HCT116 (cell line): Measurements from ENCODE around the gene TMIGD2. TPM values are rescaled to one million over a fixed set of nuclear protein-coding genes. Genes with fewer than 3 reads are reported as not detected.

Source experiments
- ATAC-seq: fragments of 200-7000 bp; cut with Tn5 transposase; 2 replicates; pipeline ENCODE4 v1.9.1; 2020; ENCODE audit warnings: mild to moderate bottlenecking, moderate library complexity
- BruUV-seq: library from RNA; stranded (reverse); fragments of 400-500 nt; replicated peaks from 2 replicates; lab custom pipeline; 2021; lab: Mats Ljungman, UMichigan
- CTCF ChIA-PET: fragments of 300-600 bp; sonication (Branson Sonifier 250); formaldehyde crosslinking; loops from one replicate; lab custom pipeline; 2021; ENCODE audit warnings: antibody characterized with exemption; lab: Charles Lee
- POLR2A ChIA-PET: fragments of 300-600, 350-600 bp; sonication (Branson Sonifier 250); formaldehyde crosslinking; loops from one replicate; lab custom pipeline; 2021; ENCODE audit warnings: antibody characterized with exemption; lab: Charles Lee
- RAD21 ChIA-PET, 2 experiments: fragments of 300-600 bp; sonication (Branson Sonifier 250); formaldehyde crosslinking; loops; one replicate each; lab custom pipeline; 2023; ENCODE audit warnings: low total read pairs in 2 of 2; ENCODE audit not compliant: uncharacterized antibody in 2 of 2, unreplicated experiment in 2 of 2, low non-redundant PET in 1 of 2; lab: Charles Lee
- DNase-seq: peaks from one replicate; pipeline ENCODE4 v3.0.0-alpha.2; 2010; ENCODE audit warnings: low read depth, low spot score
- H2AFZ ChIP-seq: fragments of 200-600 bp; shearing (Covaris generic), sonication (generic); 2 replicates; pipeline ENCODE4 v1.6.1; 2017; ENCODE audit warnings: low read depth, mixed run types, mixed read lengths, antibody characterized with exemption, low read length; ENCODE audit not compliant: poor library complexity, severe bottlenecking
- H3K27ac ChIP-seq: 2 replicates; pipeline ENCODE4 v1.5.1; 2012; ENCODE audit warnings: low read depth, low read length
- H3K27me3 ChIP-seq: fragments of 200-600 bp; sonication (generic); 2 replicates; pipeline ENCODE4 v1.6.1; 2016; ENCODE audit warnings: mixed run types, low read length, mixed read lengths; ENCODE audit not compliant: insufficient read depth
- H3K36me3 ChIP-seq, 2 experiments: fragments of 200-500 bp in 1 of 2; fragments of 200-600 bp in 1 of 2; sonication (Bioruptor generic) in 1 of 2; sonication (generic) in 1 of 2; 2 replicates each; pipeline versions ENCODE4 v1.5.1 to v1.6.1; 2014 to 2016; ENCODE audit warnings: low read length in 2 of 2, inconsistent platforms in 1 of 2, mixed read lengths in 1 of 2, mixed run types in 1 of 2; ENCODE audit not compliant: insufficient read depth in 2 of 2, control insufficient read depth in 1 of 2
- H3K4me1 ChIP-seq, 2 experiments: fragments of 200-600 bp in 1 of 2; sonication (generic) in 1 of 2; 2 replicates each; pipeline versions ENCODE4 v1.5.1 to v1.6.1; 2012 to 2017; ENCODE audit warnings: low read length in 2 of 2, inconsistent platforms in 1 of 2, mild to moderate bottlenecking in 1 of 2, mixed read lengths in 1 of 2, mixed run types in 1 of 2, moderate library complexity in 1 of 2; ENCODE audit not compliant: insufficient read depth in 2 of 2, control insufficient read depth in 1 of 2
- H3K4me2 ChIP-seq: fragments of 200-600 bp; sonication (generic); 2 replicates; pipeline ENCODE4 v1.6.1; 2017; ENCODE audit warnings: mixed run types, low read length, mixed read lengths
- H3K4me3 ChIP-seq, 2 experiments: fragments of 200-600 bp in 1 of 2; sonication (generic) in 1 of 2; replicated peaks in 1 of 2; 2 replicates each; pipeline ENCODE4 v1.5.1; 2011 to 2016; ENCODE audit warnings: low read length in 2 of 2, control low read depth in 1 of 2, low read depth in 1 of 2, mild to moderate bottlenecking in 1 of 2, mixed read lengths in 1 of 2, mixed run types in 1 of 2
- H3K79me2 ChIP-seq: fragments of 200-600 bp; sonication (generic); 2 replicates; pipeline ENCODE4 v1.6.1; 2017; ENCODE audit warnings: mild to moderate bottlenecking, mixed run types, low read length, moderate library complexity, mixed read lengths; ENCODE audit not compliant: insufficient read depth
- H3K9ac ChIP-seq: fragments of 200-600 bp; sonication (generic); 2 replicates; pipeline ENCODE4 v1.6.1; 2016; ENCODE audit warnings: low read length, mixed read lengths
- H3K9me2 ChIP-seq: fragments of 200-600 bp; sonication (generic), shearing (Covaris generic); 2 replicates; pipeline ENCODE4 v1.6.1; 2017; ENCODE audit warnings: mixed run types, mild to moderate bottlenecking, moderate library complexity; ENCODE audit not compliant: insufficient read depth
- H3K9me3 ChIP-seq, 2 experiments: fragments of 200-500 bp in 1 of 2; fragments of 200-600 bp in 1 of 2; sonication (Bioruptor generic) in 1 of 2; sonication (generic) in 1 of 2; 2 replicates each; pipeline ENCODE4 v1.6.1; 2014 to 2017; ENCODE audit warnings: low read length in 2 of 2, mixed read lengths in 2 of 2, inconsistent platforms in 1 of 2, low read depth in 1 of 2, mild to moderate bottlenecking in 1 of 2, mixed run types in 1 of 2, moderate library complexity in 1 of 2; ENCODE audit not compliant: control insufficient read depth in 1 of 2, insufficient read depth in 1 of 2
- H4K20me1 ChIP-seq: fragments of 200-600 bp; sonication (generic), shearing (Covaris generic); 2 replicates; pipeline ENCODE4 v1.6.1; 2017; ENCODE audit warnings: mixed run types, mild to moderate bottlenecking, moderate library complexity; ENCODE audit not compliant: insufficient read depth
- POLR2A ChIP-seq: IDR thresholded peaks from 2 replicates; pipeline ENCODE4 v1.7.0; 2011; ENCODE audit warnings: borderline replicate concordance; ENCODE audit not compliant: insufficient read depth, insufficient read length; ENCODE audit errors: extremely low read depth
- RAD21 ChIP-seq: IDR thresholded peaks from 2 replicates; pipeline ENCODE4 v1.6.1; 2012; ENCODE audit warnings: low read depth, mild to moderate bottlenecking
- SP1 ChIP-seq: IDR thresholded peaks from 2 replicates; pipeline ENCODE4 v1.6.1; 2012; ENCODE audit warnings: low read depth
- YY1 ChIP-seq: IDR thresholded peaks from 2 replicates; pipeline ENCODE4 v1.6.1; 2011; ENCODE audit warnings: low read length, low read depth, moderate library complexity, mild to moderate bottlenecking; ENCODE audit not compliant: insufficient replicate concordance; ENCODE audit errors: extremely low read depth
- intact Hi-C: fragments of 100-400 bp; cut with micrococcal nuclease; formaldehyde crosslinking; loops from 2 replicates; pipeline ENCODE4 v1.10.0; 2022
- total RNA-seq: library from RNA; stranded (reverse); gene quantifications from one replicate; pipeline ENCODE4 v1.2.1, GENCODE V29; 2021; ENCODE audit not compliant: unreplicated experiment

TMIGD2 gene
- total RNA-seq, 1 experiment from 2014 or later: not detected

- Histone ChIP-seq H3K4me3 (peak overlapping the region; percentile 16 to 35; a peak in 3 of 4 replicates), H3K9me2 (no peaks in the 10 kb centered on the region), H3K27ac (no peak overlapping the region), H3K9me3 (no peaks in the 10 kb centered on the region), H3K4me1 (peaks cover 12 to 38% of the 10 kb centered on the region in 2 experiments; a peak in 3 of 4 replicates), H3K36me3 (no peaks in the 10 kb centered on the region), H4K20me1 (no peaks in the 10 kb centered on the region), H3K27me3 (no peaks in the 10 kb centered on the region), H2AFZ (peak overlapping the region; percentile 6), H3K79me2 (no peaks in the 10 kb centered on the region), H3K9ac (no peak overlapping the region), H3K4me2 (peak overlapping the region; percentile 63)
- ChIA-PET POLR2A (no interaction called here), CTCF (interaction anchor here (1.4 kb wide), 1 partner anchor 18 kb away, joined by 6 read pairs; no protein-coding TSS in a partner anchor), RAD21 (no interaction called here)
- TF ChIP-seq SP1: no peak
- ATAC-seq: no peak
- BruUV-seq: no TSS peak
- no peak for DNase-seq
- intact Hi-C loops: no loop called here
These were observed 17.2 kb downstream of the TMIGD2 start for GRCh38 chr19:4284974-4285373.

- ATAC-seq: peak; percentile 83
- Histone ChIP-seq H3K36me3 (no peaks in the 10 kb centered on the region), H3K27me3 (no peaks in the 10 kb centered on the region), H4K20me1 (no peaks in the 10 kb centered on the region), H3K27ac (no peak overlapping the region)
- DNase-seq: peak; percentile 77
- intact Hi-C loops: no loop called here
- TF ChIP-seq SP1 (peak; percentile 61), POLR2A (no peak), YY1 (no peak), RAD21 (no peak)
- TF ChIP-seq, all 23 proteins: peak for 1
- Histone ChIP-seq H3K4me2 (peak overlapping the region; percentile 63), H3K4me1 (peaks cover 12 to 38% of the 10 kb centered on the region in 2 experiments; a peak in 3 of 4 replicates), H3K79me2 (no peaks in the 10 kb centered on the region), H3K4me3 (peak overlapping the region; percentile 16 to 35; a peak in 3 of 4 replicates), H3K9ac (no peak overlapping the region), H2AFZ (peak overlapping the region; percentile 61), H3K9me3 (no peaks in the 10 kb centered on the region), H3K9me2 (no peaks in the 10 kb centered on the region)
- POLR2A ChIA-PET: interaction anchor here (0.5 kb wide), 1 partner anchor 562 kb away, joined by 3 read pairs; no protein-coding TSS in a partner anchor
- BruUV-seq: no TSS peak
- CTCF ChIA-PET: interaction anchor here (1.4 kb wide), 1 partner anchor 17 kb away, joined by 6 read pairs; no protein-coding TSS in a partner anchor
- RAD21 ChIA-PET: no interaction called here
These were observed 17.8 kb downstream of the TMIGD2 start for GRCh38 chr19:4284176-4284958.
